ENCODE measurements around the gene WFS1. TPM values are rescaled to one million over a fixed set of nuclear protein-coding genes. Genes with fewer than 3 reads are reported as not detected.

WFS1 gene
- total RNA-seq, 1 donor from 2014 or later = 91.8 TPM

- Histone ChIP-seq H3K27ac (no peak overlapping the region), H3K4me3 (no peak overlapping the region), H3K27me3 (no peaks in the 10 kb centered on the region), H3K36me3 (peaks cover 0 to 55% of the 10 kb centered on the region in 2 donors), H3K4me1 (no peaks in the 10 kb centered on the region), H3K9me3 (no peaks in the 10 kb centered on the region)
- intact Hi-C loops (cut with DNase I) = no loop called here
- no peak for DNase-seq (ENCODE audit: extremely low spot score in 2 of 2)
- TF ChIP-seq POLR2AphosphoS5 (IDR thresholded peaks at IDR 0.05; ENCODE audit: insufficient read depth in 1 of 2, low read depth in 1 of 2) (no peak), POLR2A (IDR thresholded peaks at IDR 0.05) (no peak), CTCF (IDR thresholded peaks at IDR 0.05) (no peak)
These were observed 21.3 kb downstream of the WFS1 start for GRCh38 chr4:6290769-6291547.

- H3K27ac ChIP-seq = no peak overlapping the region
- peaks cover 0 to 62% of the 10 kb centered on the region in 2 donors for H3K36me3 ChIP-seq
- no peak overlapping the region for H3K4me3 ChIP-seq
- H3K27me3 ChIP-seq = no peaks in the 10 kb centered on the region
- H3K9me3 ChIP-seq = no peaks in the 10 kb centered on the region
- TF ChIP-seq POLR2AphosphoS5 (IDR thresholded peaks at IDR 0.05; ENCODE audit: insufficient read depth in 1 of 2, low read depth in 1 of 2) (no peak), CTCF (IDR thresholded peaks at IDR 0.05) (no peak), POLR2A (IDR thresholded peaks at IDR 0.05) (no peak)
- no peaks in the 10 kb centered on the region for H3K4me1 ChIP-seq
- no peak for DNase-seq (ENCODE audit: extremely low spot score in 2 of 2)
- intact Hi-C loops (cut with DNase I) = no loop called here
These were observed 22.2 kb downstream of the WFS1 start for GRCh38 chr4:6291784-6292297.

GRCh38 chr4:6292376-6293096 lies 22.9 kb downstream of the WFS1 start:
- Histone ChIP-seq H3K36me3 (peaks cover 0 to 58% of the 10 kb centered on the region in 2 donors), H3K4me1 (no peaks in the 10 kb centered on the region), H3K27ac (no peak overlapping the region), H3K9me3 (no peaks in the 10 kb centered on the region), H3K4me3 (no peak overlapping the region), H3K27me3 (no peaks in the 10 kb centered on the region)
- intact Hi-C loops (cut with DNase I) = no loop called here
- DNase-seq (ENCODE audit: extremely low spot score in 2 of 2) = no peak
- no peak for TF ChIP-seq POLR2A (IDR thresholded peaks at IDR 0.05)
- TF ChIP-seq CTCF (IDR thresholded peaks at IDR 0.05) = no peak
- no peak for TF ChIP-seq POLR2AphosphoS5 (IDR thresholded peaks at IDR 0.05; ENCODE audit: insufficient read depth in 1 of 2, low read depth in 1 of 2)

GRCh38 chr4:6293097-6293445 lies 23.4 kb downstream of the WFS1 start:
- no peaks in the 10 kb centered on the region for H3K9me3 ChIP-seq
- H3K27ac ChIP-seq = no peak overlapping the region
- intact Hi-C loops (cut with DNase I) = no loop called here
- no peak overlapping the region for H3K4me3 ChIP-seq
- no peaks in the 10 kb centered on the region for H3K27me3 ChIP-seq
- DNase-seq (ENCODE audit: extremely low spot score in 2 of 2) = no peak
- no peaks in the 10 kb centered on the region for H3K4me1 ChIP-seq
- H3K36me3 ChIP-seq = peaks cover 0 to 55% of the 10 kb centered on the region in 2 donors
- no peak for TF ChIP-seq POLR2A (IDR thresholded peaks at IDR 0.05)
- no peak for TF ChIP-seq POLR2AphosphoS5 (IDR thresholded peaks at IDR 0.05; ENCODE audit: insufficient read depth in 1 of 2, low read depth in 1 of 2)
- TF ChIP-seq CTCF (IDR thresholded peaks at IDR 0.05) = no peak
